ENCODE measurements around the gene SFMBT2.

GRCh38 chr10:7365027-7365745 is 45.6 kb downstream of the SFMBT2 start:
- TF ChIP-seq JUND (IDR thresholded peaks at IDR 0.05; ENCODE audit: low read depth, low read length) (no peak), POLR2AphosphoS5 (IDR thresholded peaks at IDR 0.05; ENCODE audit: low read length) (no peak), MXI1 (IDR thresholded peaks at IDR 0.05; ENCODE audit: low read depth, low read length) (no peak), TCF7 (IDR thresholded peaks at IDR 0.05; ENCODE audit: borderline replicate concordance) (no peak), HCFC1 (IDR thresholded peaks at IDR 0.05; ENCODE audit: low read length) (no peak), POLR2AphosphoS2 (IDR thresholded peaks at IDR 0.05; ENCODE audit: low read depth, low read length) (no peak), POLR2A (IDR thresholded peaks at IDR 0.05; ENCODE audit: low read depth, low read length) (no peak)
- TF ChIP-seq, protein P1, sequence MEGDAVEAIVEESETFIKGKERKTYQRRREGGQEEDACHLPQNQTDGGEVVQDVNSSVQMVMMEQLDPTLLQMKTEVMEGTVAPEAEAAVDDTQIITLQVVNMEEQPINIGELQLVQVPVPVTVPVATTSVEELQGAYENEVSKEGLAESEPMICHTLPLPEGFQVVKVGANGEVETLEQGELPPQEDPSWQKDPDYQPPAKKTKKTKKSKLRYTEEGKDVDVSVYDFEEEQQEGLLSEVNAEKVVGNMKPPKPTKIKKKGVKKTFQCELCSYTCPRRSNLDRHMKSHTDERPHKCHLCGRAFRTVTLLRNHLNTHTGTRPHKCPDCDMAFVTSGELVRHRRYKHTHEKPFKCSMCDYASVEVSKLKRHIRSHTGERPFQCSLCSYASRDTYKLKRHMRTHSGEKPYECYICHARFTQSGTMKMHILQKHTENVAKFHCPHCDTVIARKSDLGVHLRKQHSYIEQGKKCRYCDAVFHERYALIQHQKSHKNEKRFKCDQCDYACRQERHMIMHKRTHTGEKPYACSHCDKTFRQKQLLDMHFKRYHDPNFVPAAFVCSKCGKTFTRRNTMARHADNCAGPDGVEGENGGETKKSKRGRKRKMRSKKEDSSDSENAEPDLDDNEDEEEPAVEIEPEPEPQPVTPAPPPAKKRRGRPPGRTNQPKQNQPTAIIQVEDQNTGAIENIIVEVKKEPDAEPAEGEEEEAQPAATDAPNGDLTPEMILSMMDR (IDR thresholded peaks at IDR 0.05 in 2 of 3, conservative IDR thresholded peaks at IDR 0.05 in 1 of 3; ENCODE audit: control insufficient read depth in 2 of 3, extremely low read depth in 1 of 3, insufficient read depth in 1 of 3, low read depth in 3 of 3, low read length in 3 of 3), result no peak
